HG03095 (cell line): ENCODE measurements around the gene TMEM106C.
"Not testable (repeated sequence)": the region's sequence is repeated elsewhere in the genome, so short reads cannot be mapped to it uniquely, and the experiment has no call there.

ENCODE experiments used
- ATAC-seq: cut with Tn5 transposase; IDR thresholded peaks from one replicate; pipeline ENCODE4 v1.9.1; 2021; ENCODE audit warnings: moderate library complexity; ENCODE audit not compliant: unreplicated experiment

The TMEM106C gene

GRCh38 chr12:47949441-47950341 is 13.7 kb upstream of the TMEM106C start:
- peak; percentile 74 for ATAC-seq

DNA sequence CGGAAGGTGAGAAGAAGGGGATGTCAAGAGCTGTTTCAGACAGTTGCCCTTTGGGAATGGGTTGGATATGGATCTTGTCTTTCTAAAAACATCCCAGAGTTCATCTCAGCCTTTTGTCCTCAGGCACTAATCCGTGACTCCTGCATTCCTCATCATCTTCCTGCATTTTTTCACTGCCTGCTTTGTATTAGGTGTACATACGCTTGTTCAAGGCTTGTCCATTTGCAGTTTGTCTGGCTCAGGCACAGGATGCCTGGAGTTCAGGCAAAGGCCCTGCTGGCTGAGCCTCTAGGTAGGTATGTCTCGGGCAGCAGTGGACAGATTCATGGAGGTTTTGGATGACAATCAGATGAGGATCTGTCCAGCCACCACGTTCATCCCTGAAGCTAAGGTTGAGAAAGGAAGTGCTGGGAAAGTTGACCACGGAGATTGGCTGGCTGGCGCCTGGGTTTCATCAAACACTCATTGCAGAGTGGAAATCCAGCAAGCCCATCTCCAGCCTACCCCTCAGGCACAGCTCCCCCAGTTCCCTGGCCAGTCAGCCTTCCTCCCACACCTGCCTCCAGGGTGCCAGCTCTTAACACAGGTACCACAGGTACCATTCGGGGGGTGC is 12.4 kb upstream of the TMEM106C start:
- ATAC-seq: no peak

DNA sequence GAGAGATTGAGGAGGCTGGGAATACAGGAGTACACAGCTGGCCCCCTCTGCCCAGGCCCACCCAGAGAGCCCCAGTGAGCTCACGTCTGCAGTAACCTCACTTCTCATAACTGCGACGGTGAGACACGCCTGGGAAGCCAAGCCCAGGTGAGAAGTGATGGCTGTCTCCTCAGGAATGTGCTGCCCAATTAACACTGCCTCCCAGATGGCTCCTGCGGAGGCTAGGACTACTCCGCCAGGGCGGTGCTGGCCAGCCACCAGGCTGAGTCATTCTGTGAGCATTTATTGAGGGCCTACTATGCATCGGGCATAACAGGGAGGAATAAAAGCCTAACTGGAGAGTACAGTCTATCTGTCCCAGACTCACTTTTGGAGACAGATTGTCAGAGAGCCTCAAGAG is 9.3 kb upstream of the TMEM106C start:
- ATAC-seq: no peak

DNA sequence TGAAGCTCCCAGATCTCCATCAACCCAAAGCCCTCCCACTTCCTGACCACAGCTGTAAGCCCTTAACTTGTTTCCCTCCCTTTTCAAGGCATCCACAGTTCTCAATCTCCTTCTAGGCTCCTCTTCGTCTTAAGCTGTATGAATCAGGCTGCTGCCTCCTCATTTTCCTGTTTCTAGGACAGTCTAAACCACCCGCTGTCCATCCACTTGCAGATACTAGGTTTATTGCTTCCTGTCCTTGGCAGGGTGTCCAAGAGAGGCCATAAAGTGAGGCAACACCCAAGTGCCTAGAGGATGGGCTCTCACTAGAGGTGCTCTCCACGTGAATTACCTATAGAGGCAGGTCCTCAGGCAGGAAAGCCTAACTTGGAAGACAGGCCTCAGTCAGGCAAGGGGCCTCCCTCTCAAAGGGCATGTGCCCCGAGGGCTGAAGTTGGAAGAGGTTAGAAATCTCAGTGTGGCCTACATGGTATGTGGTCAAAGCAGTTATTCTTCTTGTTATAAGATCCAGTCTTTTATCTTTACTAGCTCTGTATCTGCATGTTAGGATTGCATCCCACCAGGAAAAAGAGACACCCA is 8.8 kb upstream of the TMEM106C start:
- ATAC-seq: no peak

DNA sequence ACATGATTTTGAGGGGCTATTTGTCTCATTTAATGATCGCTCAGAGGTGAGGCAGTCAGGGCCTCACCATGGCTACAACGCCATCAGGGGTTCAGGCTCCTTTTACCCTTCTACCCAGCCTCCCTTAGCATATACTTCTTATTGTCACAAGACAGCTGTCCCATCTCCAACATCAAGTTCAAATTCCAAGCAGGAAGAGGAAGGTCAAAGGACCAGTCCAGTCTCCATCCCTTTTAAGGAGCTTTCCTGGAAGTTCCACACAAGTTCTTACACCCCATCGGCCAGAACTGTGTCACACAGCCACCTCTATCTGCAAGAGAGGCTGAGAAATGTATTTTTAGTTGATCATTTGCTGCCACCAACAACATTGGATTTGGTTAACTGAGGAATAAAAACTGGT is 8.3 kb upstream of the TMEM106C start:
- no peak for ATAC-seq

DNA sequence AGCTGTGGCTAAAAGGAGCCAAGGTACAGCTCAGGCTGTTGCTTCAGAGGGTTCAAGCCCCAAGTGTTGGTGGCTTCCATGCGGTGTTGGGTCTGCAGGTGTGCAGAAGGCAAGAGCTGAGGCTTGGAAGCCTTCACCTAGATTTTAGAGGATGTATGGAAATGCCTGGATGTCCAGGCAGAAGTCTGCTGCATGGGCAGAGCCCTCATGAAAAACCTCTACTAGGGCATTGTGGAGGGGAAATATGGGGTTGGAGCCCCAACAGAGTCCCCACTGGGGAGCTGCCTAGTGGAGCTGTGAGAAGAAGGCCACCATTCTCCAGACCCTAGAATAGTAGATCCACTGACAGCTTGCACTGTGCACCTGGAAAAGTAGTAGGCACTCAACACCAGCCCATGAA is 5.7 kb upstream of the TMEM106C start:
- not testable (repeated sequence) for ATAC-seq

DNA sequence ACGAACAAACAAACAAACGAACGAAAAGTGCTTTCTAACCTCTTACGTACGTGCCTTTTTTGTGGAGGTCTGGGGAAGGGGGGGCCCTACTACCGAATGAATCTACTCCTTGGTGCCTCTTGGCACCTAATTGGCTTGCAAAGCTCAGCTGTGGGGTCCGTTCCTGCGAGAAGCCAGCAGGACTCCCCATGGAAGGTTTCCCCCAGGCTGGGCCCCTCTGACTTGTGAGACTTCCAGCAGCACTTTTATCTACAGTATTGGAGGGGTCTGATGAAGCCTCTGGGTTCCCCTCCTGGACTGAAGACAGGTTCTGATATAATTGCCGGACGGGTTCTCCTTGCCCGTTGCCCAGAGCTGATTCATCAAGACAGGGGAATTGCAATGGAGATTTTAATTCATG is 1.2 kb upstream of the TMEM106C start:
- no peak for ATAC-seq

- peak; percentile 20 for ATAC-seq
These were observed 821 bp downstream of the TMEM106C start for GRCh38 chr12:47964106-47964728.

GRCh38 chr12:47965581-47965980 is 2.2 kb downstream of the TMEM106C start:
- no peak for ATAC-seq

GRCh38 chr12:47967461-47968321 is 4.3 kb downstream of the TMEM106C start:
- ATAC-seq: no peak

DNA sequence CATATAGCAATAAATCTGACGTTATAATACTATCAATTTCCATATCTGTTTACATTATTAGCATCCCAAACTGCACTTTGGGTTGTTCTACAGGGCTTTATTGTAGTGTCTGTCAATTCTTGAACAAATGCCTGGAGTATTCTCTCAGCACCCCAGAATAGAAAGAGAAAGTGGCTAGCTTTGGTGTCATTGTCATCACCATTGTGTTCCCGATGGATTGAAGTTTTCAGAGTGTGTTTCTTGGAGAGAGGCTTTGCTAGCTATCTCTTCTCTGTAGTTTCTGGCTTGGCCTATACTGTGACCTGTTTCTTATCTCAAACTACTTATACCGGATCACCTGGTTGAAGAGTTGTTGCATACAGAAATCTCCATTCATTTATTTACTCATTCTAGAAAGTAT is 6.4 kb downstream of the TMEM106C start:
- no peak for ATAC-seq

DNA sequence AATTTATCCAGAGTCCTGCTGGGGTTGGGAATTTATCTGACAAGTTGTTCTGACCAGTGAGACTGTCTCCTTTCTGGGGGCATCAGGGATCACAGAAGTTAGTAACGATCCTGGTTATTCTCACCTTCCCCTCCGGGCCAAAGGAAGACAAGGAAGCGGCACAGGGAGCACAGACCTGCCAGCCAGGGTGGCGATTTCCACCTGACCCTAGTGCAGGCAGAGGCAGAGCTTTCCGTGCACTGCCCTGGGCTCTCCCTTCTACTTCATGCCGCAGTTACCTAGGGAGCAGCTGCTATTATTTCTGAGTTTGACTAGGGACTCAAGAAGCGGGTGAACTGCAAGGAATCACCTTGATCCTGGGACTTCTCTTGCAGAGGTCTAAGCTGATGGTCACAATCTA is 7.4 kb downstream of the TMEM106C start:
- ATAC-seq: no peak

GRCh38 chr12:47972895-47973294 is 9.5 kb downstream of the TMEM106C start:
- ATAC-seq: no peak

- ATAC-seq: no peak
These were observed 10.5 kb downstream of the TMEM106C start for GRCh38 chr12:47973870-47974269.

- ATAC-seq: no peak
These were observed 11.7 kb downstream of the TMEM106C start for GRCh38 chr12:47975036-47975620.

- no peak for ATAC-seq
These were observed 12.4 kb downstream of the TMEM106C start for GRCh38 chr12:47975816-47976215.

DNA sequence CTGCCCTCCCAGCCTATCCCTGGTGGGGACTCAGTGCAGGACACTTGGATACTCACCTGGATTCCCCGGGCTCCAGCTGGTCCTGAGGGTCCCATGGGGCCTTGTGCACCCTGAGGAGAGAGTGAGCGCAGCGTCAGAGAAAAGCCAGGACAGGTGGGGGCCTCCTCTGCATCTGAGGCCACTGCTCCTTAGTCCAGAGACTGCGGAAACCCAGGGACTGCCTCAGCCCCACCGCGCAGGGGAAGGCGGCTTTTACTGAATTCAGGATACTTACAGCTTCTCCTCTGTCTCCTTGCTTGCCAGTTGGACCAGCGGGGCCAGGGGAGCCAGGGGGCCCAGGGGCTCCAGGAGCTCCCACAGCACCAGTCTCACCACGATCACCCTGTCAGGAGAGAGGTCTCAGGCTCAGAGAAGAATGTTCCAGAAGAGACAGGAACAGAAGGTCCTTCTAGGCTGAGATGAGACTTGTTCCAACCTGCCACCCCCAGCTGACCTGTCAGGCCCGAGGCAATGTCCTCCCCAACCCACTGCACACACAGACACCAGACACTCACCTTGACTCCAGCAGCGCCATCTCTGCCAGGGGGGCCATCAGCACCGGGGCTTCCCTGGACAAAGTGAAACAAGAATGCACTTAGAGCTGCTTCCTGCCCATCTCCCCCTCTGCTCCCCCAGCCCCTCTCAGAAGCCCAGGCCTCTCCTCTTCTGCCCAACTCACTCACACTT is 13.8 kb downstream of the TMEM106C start:
- ATAC-seq: no peak

- no peak for ATAC-seq
These were observed 14.6 kb downstream of the TMEM106C start for GRCh38 chr12:47977772-47978597.

GRCh38 chr12:47978598-47978873 is 15.1 kb downstream of the TMEM106C start:
- ATAC-seq: no peak
